NCI-H2196 treated with DMSO at 0.1 percent for 48 hours (cell line): ENCODE results near the gene EHD1.
"Not testable (repeated sequence)": the region's sequence is repeated elsewhere in the genome, so short reads cannot be mapped to it uniquely, and the experiment has no call there.

ENCODE experiments used
- DNase-seq: peaks from one replicate; lab custom pipeline; 2025; ENCODE audit not compliant: unreplicated experiment; lab: John Stamatoyannopoulos, UW

The EHD1 gene

DNA sequence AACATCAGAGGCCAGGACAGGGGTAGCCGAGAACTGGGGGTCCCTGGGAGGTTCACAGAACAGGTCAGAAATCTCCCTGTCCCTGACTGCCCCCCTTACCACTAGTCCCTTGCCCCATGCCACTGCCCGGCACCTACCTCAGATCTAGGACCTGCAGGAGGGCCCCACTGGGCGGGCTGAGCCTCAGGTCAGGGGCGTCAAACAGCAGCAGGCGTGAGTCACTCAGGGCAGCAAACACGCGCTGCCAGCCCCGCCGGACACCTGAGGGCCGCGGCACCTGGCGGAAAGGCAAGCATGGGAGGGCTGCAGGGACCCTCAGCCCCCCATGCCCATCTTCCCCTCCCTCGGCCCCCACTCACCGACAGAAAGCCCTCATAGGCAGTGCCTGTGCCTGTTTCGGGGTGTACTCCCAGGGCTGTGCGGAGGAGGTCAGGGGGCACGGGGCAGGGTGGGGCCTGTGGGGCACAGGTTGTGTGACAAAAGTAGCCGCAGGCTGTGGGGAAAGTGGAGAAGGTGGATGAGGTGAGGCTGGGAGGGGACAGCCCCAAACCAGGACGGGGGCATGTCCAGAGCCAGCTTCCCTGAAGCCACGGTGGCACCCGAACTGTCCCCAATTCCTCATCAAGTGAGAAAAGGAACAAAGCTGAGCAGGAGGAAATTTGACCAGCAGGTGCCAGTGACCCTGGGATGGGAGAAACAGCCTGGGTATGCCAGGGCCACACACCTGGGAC, 45.8 kb downstream of the EHD1 start:
- no peak for DNase-seq

DNA sequence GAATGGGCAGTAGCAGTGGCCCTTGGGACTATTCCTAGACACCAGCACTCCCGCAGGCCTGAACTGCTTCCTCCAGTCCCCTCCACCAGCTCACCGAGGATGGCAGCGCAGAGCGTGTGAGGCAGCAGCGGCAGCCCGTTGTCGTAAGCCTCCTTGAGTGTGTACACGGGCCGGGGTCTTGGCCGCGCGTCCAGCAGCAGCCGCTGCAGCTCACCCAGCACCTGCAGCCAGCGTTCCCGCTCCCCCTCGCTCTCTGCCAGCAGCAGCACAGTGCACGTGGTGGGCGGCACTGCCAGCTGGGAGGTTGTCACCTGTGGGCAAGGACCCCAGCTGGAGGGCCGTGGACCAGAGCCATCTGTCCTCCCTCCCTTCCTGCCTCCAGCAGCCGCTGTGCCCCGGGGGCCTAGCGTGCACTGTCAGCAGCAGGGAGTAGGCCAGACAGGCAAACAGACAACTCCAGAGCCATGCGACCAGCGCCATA, 47.0 kb downstream of the EHD1 start:
- no peak for DNase-seq

DNA sequence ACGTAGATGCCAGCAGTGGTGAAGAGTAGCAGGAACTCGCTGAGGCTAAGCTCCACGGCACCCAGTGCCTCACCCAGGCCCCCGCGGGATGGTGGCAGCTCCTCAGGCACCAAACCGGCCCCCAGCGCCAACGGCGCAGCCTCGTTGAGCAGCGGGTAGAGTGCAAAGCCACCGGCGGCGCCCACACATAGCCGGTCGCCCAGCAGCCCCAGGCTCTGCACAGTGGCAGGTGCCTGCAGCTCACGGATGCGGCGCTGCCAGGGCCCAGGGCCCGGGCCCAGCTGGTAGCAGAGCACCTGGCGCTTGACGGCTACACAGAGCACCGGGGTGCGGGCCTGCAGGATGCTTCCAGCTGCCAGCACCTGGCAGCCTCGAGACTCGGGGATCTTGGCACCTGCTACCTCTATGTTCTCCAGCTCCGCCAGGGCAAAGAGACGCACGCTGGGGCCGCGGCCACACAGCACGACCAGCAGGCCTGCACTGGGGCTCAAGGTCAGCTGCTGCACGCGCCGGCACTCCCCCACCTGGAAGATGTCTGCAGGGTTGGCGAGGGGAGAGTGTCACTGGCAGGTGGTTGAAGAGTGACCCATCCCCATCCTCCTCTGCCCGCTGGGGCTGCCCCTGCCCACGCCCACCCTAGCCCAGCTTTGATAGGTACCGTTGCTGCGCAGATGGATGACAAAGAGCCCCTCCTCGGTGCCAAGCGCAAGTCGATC, 48.7 kb downstream of the EHD1 start:
- no peak for DNase-seq

DNA sequence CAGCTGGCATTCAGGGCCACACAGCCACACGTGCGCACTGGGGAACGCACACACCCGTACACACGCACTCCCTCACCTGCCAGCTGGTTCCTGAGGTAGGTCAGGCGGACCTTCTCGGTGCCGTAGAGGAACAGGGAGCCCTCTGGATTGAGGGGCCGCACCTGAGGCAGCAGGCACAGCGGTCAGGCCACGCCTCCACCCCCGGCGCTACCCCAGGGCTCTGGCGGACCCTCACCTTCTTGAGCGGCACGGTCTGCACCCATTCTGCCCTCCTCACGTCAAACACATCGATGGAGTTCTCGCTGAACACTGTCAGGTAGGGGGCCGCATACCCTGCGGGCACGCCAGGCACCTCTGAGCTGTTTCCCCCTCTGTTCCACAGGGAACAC, 51.0 kb downstream of the EHD1 start:
- no peak for DNase-seq

DNA sequence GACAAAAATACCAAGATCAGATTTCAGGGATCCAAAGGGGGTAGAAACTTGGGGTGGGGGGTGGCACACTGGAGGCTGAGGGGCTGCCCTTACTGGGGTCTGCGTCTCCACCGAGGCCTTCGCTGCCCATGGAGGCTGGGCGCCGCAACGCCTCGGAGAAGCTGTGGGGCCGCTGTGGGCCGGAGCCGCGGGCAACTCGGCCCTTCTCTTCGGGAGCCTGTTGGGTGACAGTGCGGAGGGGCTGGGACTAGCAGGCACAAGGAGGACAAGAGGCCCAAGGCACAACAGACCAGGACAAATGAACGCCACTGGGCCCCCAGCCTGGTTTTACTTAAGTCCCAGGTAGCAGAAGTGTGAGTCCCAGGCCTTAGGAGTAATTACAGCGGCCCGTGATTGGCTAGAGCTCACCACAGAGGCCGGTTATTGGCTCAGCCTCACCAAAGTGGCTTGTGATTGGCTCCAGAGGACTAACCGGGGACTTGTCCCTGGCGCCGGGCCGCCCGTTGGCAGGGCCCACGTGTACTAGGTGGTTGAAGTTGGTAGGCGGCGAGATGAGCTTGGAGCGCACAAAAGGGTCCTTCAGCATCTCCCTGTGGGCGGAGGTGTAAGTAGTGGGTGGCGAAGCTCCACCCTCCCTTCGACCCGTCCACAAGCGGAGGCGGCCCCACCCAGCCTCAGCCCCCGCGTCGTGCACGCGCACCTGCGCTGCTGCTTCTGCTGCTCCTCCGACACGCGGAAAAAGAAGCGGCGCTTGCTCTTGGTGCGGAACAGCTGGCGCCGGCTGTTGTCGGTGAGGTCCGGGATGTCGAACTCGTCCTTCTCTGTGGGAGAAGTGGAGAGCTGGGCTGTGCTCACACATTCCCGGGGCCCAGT, 51.6 kb downstream of the EHD1 start:
- no peak for DNase-seq

DNA sequence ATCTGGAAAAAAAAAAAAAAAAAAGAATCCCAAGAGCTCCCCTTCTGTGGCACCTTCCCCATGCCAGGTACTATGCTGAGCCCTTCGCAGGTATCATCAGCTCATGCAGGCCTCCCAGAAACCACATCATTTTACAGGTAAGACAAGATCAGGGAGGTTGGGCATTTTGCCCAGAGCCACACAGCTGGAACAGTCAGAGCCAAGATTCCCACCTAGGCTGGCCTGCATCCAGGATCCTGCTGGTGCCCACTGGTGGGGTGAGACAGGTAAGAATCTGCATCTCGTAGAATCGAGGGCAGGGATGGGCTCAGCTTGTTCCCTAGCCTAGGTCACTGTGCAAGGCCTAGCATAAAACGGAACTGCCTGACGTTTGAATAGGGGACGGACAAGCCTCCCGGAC, 52.4 kb downstream of the EHD1 start:
- no peak for DNase-seq

DNA sequence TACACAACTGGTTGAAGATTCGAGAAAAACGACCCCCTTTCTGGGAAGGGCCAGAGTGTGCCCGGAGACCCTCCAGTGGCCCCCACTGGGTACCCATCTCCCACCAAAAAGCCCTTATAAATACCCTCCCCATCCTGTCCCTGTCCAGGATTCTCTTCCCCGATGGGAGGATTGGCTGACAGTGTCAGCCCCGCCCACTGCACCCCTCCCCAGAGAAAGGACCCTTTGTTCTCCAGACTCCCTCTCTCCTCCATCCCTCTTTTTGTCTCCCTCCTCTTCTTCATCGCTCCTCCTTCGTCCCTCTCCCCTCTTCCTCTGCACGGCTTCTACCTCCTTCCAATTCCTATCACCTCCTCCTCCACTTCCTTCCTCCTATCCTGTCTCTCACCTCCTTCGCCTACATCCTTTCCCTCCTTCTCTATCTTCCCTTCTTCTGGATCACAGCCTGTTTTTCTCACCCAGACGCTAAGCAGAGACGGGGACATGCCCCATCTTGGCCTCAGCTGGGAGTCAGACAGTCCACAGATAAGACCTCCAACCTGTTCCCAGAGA, 54.8 kb downstream of the EHD1 start:
- no peak for DNase-seq

DNA sequence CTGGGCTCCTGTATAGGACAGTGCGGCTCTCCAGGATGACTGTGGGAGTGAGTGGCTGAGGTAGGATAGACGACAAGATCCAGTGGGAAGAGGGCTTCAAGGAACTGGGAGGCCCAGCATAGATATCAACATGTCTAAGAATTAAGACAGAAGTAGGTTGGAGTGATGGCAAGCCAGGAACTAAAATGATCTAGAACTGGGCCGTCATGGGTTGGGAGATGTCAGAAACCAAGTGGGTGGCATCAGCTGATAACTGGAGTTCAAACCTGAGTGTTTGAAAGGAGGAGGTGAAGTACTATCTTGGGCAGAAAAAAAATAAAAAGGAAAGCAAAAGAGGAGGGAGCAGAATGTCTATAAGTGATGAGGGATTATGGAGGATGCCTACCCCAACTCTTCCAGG, 60.9 kb downstream of the EHD1 start:
- no peak for DNase-seq

DNA sequence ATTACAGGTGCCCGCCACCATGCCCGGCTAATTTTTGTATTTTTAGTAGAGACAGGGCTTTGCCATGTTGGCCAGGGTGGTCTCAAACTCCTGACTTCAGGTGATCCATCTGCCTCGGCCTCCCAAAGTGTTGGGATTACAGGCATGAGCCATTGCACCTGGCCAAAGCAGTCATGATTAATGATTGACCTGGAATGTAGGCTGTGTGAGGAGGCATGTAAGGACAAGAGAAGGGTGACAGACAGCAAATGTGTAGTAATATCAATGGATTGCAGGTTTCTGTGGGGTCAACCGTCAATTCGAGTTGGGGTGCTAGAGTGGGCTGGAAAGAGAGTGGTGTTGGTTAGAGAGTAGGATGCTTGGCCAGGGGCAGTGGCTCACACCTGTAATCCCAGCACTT, 63.0 kb downstream of the EHD1 start:
- DNase-seq = not testable (repeated sequence)

DNA sequence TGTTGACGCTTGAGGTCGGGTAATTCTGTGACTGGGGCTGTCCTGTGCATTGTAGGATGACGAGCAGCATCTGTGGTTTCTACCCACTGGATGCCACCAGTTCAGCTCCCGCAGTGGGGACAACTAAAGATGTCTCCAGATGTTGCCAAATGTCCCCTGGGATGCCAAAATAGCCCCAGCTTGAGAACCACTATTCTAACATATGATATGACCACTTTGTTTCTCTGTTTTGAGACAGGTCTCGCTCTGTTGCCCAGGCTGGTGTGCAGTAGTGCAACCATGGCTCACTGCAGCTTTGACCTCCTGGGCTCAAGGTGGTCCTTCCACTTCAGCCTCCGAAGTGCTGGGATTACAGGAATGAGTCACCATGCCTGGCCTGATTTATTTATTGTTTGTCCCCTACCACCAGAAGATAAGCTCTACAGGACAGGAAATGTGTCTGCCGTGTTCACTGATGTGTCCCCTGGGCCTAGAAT, 63.7 kb downstream of the EHD1 start:
- DNase-seq = no peak

DNA sequence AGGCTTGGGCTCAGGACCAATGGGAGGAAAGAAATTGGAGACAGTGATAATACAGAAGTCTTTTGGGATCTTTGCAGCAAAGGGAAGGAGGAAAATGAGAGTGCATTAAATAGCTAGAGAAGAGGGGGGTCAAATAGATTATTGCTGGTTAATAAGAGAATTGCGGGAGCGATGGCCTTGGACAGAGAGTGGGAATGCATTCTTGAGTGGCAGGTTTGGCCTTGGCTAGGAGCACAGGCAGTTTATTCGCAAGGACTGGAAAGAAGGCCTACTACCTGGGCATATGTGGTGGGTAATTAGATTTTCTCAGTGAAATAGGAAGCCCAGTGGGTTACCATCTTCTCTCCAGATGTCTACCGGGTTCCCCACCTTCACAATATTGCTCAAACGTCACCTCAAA, 64.6 kb downstream of the EHD1 start:
- DNase-seq = no peak

DNA sequence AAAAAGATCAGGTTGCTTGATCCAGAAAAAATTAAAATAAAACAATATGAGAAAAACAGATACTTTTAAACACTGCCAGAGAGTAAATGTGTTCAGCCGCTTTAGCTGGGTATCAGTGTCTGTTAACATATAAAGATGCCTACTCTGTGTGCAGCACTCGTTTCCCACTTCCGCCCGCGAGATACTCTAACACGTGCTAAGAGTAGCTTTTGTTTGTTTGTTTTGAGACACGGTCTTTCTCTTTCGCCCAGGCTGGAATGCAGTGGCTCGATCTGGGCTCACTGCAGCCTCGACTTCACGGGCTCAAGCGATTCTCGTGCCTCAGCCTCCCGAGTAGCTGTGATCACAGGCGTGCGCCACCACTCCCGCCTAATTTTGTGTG, 67.5 kb downstream of the EHD1 start:
- peak; percentile 75 for DNase-seq

DNA sequence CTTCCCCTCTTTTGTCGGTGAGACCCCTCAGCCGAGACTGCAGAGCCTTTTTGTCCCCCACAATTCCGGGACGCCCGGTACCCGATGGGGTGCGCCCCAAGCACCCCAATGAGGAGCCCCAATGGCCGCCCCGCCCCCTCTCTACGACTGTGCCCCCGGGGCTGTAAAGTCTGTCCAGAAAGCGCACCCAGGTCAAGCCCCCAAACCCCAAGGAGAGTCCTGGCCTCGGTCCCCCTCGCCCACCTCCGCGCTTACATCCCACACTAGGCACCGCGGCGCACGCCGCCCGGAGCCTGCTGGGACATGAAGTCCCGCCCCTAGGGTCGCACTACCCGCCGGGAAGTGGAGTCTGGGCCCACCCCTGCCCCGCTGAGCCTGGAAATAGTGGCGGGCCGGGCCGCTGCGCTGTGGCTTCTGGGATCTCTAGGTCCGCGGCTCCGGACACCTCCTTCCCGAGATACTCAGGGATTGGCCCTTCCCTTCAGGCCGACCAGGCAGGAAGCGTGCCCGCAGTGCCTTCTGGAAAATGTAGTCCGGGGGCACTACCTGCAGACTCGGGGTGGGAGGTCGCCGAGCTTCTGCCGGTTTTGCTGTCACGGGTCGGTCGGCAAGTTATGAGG, 68.0 kb downstream of the EHD1 start, which contains the start of gene MEN1:
Gene MEN1 (minus strand): TSS at position 281 of the 620 bp plus-strand sequence. CDS start 442 bp downstream, outside the sequence.
- DNase-seq = peak; percentile 95

DNA sequence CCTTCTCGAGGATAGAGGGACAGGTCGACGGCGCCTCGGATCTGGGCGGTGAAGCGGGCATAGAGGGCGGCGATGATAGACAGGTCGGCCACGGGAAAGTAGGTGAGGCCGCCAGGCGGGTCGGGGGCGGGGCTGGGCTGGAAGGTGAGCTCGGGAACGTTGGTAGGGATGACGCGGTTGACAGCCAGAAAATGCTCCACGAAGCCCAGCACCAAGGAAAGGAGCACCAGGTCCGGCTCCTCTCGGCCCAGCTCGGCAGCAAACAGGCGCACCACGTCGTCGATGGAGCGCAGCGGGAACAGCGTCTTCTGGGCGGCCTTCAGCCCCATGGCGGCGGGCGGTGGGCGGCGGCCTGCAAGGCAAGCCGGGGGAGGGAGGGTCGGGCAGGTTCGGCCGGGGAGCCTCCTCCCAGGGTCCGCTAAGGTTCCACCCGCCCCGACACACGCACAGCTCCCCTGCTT, 68.6 kb downstream of the EHD1 start:
- no peak for DNase-seq

DNA sequence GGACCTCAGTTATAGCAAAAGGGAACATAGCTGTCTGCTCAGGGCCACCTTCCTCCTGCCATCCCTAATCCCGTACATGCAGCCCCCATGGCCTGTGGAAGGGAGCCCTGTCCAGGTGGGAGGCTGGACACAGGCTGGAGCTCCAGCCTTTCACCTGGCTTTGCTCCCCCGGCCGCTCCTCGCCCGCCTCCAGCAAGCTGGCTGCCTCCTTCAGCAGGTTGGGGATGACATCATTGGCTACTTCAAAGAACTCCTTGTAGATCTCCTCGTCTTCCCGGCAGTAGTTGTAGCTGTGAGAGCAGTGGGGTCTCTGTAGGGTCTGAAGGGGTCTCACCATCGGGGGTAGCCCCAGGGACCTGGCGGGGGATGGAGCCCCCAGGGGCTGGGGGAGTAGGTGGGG, 72.9 kb downstream of the EHD1 start:
- DNase-seq = no peak

DNA sequence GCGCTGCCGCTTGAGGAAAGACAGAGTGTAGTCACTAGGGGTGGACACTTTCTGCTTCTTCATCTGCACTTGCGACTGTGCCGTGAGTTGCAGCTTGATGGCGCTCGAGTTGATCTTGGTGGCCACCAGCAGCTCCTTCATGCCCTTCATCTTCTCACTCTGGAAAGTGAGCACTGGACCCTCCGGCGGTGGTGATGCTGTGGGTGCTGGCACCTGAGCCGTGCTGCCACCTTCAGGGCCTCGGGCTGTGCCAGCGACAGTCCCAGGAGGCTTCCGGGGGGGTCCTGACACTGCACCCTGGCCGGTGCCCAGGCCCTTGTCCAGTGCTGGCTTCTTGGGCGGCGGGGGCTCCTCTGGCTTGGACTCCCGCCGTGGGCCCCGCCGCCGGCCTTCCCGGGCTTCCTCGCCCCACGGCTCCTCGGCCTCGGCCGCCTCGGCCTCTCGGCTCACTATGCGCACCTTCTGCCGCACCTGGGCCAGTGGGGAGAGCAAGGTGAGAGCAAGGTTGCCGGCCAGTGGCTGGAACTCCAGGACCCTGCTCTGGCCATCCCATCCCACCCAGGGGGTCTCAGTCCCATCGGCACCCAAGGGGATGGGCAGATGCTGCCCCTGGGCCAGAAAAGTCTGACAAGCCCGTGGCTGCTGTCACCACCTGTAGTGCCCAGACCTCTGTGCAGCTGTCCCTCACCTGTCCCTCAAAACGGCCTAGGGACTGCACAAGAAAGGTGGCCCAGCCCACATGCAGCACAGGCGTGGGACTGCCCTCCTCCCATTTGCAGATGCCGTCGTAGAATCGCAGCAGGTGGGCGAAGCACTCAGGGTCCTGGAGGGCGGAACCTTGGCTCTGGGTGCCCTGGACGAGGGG, 73.8 kb downstream of the EHD1 start:
- DNase-seq = no peak

DNA sequence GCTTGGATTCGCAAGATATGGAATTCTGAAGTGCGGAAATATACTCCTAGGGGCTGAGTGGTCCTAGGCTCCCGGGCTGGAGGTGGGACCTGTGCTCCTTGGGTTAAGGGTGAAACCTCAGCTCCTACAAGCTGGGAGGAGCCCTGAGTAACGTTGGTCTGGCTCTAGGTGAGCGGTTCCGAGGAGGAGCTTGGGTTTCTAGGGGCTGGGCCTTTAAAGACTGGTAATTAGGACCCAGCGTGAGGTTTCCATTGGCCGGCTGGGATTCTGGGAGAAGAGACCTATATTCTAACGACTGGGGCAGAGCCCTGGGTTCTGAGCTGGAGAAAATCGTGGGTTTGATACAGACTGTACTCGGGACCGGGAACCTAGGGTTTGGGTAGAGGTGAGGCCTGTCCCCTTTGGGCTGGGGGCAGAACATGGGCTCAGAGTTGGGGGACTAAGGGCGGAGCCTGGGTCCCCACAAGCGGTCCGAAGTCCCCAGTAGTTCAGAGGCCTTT, 74.5 kb downstream of the EHD1 start:
- DNase-seq = peak; percentile 76

DNA sequence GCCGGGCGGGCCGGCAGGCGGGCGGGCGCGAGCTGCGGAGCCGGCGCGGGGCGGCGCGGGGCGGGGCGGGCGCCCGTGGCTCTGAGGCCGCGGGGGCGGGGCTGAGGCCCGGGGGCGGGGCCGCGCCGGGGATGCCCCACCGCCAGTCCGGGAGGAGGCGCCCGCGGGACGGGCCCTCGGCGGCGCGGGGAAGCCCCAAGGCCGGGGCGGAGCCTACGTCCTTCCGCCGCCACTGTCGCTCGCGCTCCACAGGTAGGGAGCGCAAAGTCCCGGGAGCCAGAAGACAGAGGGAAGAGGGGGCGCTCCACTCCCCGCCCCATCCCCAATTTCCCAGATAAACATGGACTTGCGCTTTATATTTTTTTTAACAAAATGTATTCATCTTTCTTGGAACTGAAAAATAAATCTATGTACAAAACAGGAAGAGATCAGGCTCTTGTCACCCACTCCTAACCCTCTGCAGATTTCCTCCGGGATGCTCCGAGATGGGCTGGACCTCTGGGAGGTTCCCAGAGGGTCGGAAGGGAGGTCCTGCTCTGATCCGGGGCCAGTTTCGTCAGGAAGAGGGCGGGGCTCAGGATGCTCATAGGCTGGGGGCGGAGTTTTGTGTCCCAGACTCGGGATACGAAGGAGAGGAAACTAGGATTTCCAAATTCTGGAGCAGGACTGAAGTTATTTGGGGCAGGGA, 75.1 kb downstream of the EHD1 start, which contains the start of gene MAP4K2:
Gene MAP4K2 (minus strand): TSS at position 57 of the 688 bp plus-strand sequence. CDS start 65 bp downstream, outside the sequence.
- peak; percentile 76 for DNase-seq
